SU-DHL-6 (cell line): ENCODE results near the gene AP5Z1.

Experiments used
- H2AFZ ChIP-seq: fragments of 200-600 bp; sonication (generic); 2 replicates; pipeline ENCODE4 v1.6.1; 2014; ENCODE audit warnings: low read depth, mild to moderate bottlenecking, moderate library complexity, mixed read lengths, antibody characterized with exemption, low read length; ENCODE audit not compliant: severe bottlenecking
- H3F3A ChIP-seq: fragments of 200-600 bp; shearing (Covaris generic); 2 replicates; pipeline ENCODE4 v1.6.0; 2016; ENCODE audit warnings: antibody characterized with exemption, mild to moderate bottlenecking; ENCODE audit not compliant: insufficient read depth
- H3K27ac ChIP-seq: fragments of 200-600 bp; sonication (generic); 2 replicates; pipeline ENCODE4 v1.5.1; 2016; ENCODE audit warnings: low read depth, mild to moderate bottlenecking, low read length, moderate library complexity, mixed read lengths
- H3K27me3 ChIP-seq: fragments of 200-600 bp; sonication (generic), shearing (Covaris generic); 2 replicates; pipeline ENCODE4 v1.6.0; 2014; ENCODE audit warnings: mild to moderate bottlenecking, low read length
- H3K36me3 ChIP-seq: fragments of 200-600 bp; sonication (generic); 2 replicates; pipeline ENCODE4 v1.6.1; 2014; ENCODE audit warnings: mild to moderate bottlenecking, low read length, mixed read lengths
- H3K4me2 ChIP-seq: fragments of 300-600, 200-600 bp; shearing (Covaris generic), sonication (generic); 2 replicates; pipeline ENCODE4 v1.6.0; 2014; ENCODE audit warnings: low read length, low read depth, mild to moderate bottlenecking; ENCODE audit not compliant: poor library complexity, severe bottlenecking
- H3K4me3 ChIP-seq: fragments of 200-600 bp; sonication (generic); 2 replicates; pipeline ENCODE4 v1.5.1; 2014; ENCODE audit warnings: antibody characterized with exemption, low read length, mild to moderate bottlenecking, mixed read lengths; ENCODE audit not compliant: insufficient read depth, poor library complexity, severe bottlenecking
- H3K79me2 ChIP-seq: fragments of 200-600 bp; sonication (generic); 2 replicates; pipeline ENCODE4 v1.6.1; 2014; ENCODE audit warnings: mild to moderate bottlenecking, low read length, moderate library complexity; ENCODE audit not compliant: insufficient read depth
- H3K9ac ChIP-seq: fragments of 200-600 bp; sonication (generic); 2 replicates; pipeline ENCODE4 v1.7.0; 2014; ENCODE audit warnings: mild to moderate bottlenecking, low read length
- H3K9me2 ChIP-seq: fragments of 200-600 bp; sonication (generic); replicated peaks from 2 replicates; pipeline ENCODE4 v1.6.1; 2014; ENCODE audit warnings: low read length; ENCODE audit not compliant: insufficient read depth
- H3K9me3 ChIP-seq: fragments of 200-600 bp; sonication (generic); 2 replicates; pipeline ENCODE4 v1.6.1; 2014; ENCODE audit warnings: low read length, mixed read lengths; ENCODE audit not compliant: insufficient read depth
- H4K20me1 ChIP-seq: fragments of 200-600 bp; sonication (generic); 2 replicates; pipeline ENCODE4 v1.6.1; 2014; ENCODE audit warnings: low read depth, mild to moderate bottlenecking, antibody characterized with exemption, low read length, moderate library complexity, mixed read lengths
- EZH2phosphoT487 ChIP-seq: fragments of 200-600 bp; sonication (generic), shearing (Covaris generic); conservative IDR thresholded peaks from 2 replicates; pipeline ENCODE4 v1.6.1; 2018; ENCODE audit warnings: mild to moderate bottlenecking, antibody characterized with exemption, low read length, moderate library complexity, mixed read lengths
- TF ChIP-seq, protein P1 (sequence below): fragments of 200-600 bp; sonication (generic); IDR thresholded peaks from one replicate; pipeline ENCODE4 v1.5.1; 2017; ENCODE audit warnings: antibody characterized with exemption, mild to moderate bottlenecking, low read length, moderate library complexity; ENCODE audit not compliant: insufficient read depth, poor library complexity, severe bottlenecking

The AP5Z1 gene

DNA sequence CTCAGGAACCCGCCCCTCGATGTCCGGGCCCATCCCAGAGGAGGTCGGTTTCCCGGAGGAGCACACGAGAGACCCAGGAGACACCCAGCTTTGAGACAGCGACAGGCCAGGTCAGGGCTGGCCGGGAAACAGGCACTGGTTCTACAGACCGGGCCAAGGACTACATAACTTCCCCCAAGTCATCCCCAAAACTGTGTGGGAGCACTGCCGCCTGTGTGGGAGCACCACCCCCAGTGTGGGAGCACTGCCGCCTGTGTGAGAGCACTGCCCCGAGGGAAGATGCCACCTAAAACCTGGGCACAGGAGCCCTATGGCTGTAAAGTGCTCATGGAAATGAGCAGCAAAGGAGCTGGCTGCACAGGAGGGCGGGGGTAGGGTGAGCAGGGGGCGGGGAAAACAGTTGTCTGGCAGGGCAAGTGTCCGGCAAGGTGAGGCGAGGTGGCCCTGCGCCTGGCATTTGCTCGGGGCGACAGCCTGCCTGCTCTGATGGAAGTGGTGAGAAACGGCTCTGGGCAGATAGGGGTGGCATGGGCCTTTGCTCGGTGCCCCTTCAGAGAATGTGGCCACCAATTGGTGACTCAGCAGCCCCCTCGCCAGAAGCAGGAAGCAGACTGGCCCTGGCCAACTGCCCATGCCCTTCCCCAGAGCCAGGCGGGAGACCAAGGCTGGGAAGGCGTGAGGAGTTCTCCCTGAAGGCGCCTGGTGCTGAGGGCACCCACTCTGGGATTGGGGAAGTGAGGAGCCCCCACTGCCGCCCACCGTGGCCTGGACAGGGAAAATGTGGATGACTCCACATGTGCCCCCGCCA lies 60.2 kb downstream of the AP5Z1 start:
- Histone ChIP-seq H3K9me3 (no peaks in the 10 kb centered on the region), H3K4me3 (no peak overlapping the region), H3K27me3 (no peaks in the 10 kb centered on the region), H3F3A (no peaks in the 10 kb centered on the region), H3K9me2 (no peaks in the 10 kb centered on the region), H3K4me2 (no peak overlapping the region), H3K79me2 (no peaks in the 10 kb centered on the region), H3K36me3 (no peaks in the 10 kb centered on the region), H2AFZ (no peak overlapping the region), H3K9ac (no peak overlapping the region), H3K27ac (no peak overlapping the region), H4K20me1 (no peaks in the 10 kb centered on the region)
- TF ChIP-seq, protein P1, sequence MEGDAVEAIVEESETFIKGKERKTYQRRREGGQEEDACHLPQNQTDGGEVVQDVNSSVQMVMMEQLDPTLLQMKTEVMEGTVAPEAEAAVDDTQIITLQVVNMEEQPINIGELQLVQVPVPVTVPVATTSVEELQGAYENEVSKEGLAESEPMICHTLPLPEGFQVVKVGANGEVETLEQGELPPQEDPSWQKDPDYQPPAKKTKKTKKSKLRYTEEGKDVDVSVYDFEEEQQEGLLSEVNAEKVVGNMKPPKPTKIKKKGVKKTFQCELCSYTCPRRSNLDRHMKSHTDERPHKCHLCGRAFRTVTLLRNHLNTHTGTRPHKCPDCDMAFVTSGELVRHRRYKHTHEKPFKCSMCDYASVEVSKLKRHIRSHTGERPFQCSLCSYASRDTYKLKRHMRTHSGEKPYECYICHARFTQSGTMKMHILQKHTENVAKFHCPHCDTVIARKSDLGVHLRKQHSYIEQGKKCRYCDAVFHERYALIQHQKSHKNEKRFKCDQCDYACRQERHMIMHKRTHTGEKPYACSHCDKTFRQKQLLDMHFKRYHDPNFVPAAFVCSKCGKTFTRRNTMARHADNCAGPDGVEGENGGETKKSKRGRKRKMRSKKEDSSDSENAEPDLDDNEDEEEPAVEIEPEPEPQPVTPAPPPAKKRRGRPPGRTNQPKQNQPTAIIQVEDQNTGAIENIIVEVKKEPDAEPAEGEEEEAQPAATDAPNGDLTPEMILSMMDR = no peak
- TF ChIP-seq EZH2phosphoT487 = no peak

DNA sequence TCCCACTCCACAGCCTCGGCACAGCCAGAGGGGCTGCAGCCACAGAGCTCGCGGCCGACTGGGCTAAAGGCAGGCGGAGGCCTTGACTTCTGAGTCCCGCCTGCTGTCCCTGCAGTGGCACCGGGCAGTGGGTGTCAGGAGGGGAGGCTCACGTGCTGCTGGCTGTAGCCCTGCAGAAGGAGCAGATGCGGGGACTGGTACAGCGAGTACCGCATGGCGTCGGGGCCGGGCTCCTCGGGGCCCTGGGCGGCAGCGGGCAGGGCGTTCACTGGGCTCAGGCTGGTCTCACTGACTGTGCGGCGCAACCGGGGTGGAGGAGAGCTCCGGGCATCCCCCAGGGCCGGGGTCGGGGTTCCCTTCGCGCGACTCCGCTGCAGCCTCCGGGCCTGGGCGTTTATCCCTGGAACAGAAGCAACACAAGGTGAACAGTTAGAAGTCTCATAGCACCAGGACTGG lies 60.8 kb downstream of the AP5Z1 start:
- no peak overlapping the region for H3K9ac ChIP-seq
- no peaks in the 10 kb centered on the region for H3K27me3 ChIP-seq
- no peaks in the 10 kb centered on the region for H3K9me3 ChIP-seq
- no peaks in the 10 kb centered on the region for H3K36me3 ChIP-seq
- no peaks in the 10 kb centered on the region for H3K79me2 ChIP-seq
- no peaks in the 10 kb centered on the region for H3F3A ChIP-seq
- H4K20me1 ChIP-seq = no peaks in the 10 kb centered on the region
- H3K9me2 ChIP-seq = no peaks in the 10 kb centered on the region
- no peak overlapping the region for H3K27ac ChIP-seq
- TF ChIP-seq EZH2phosphoT487 = no peak
- TF ChIP-seq, protein P1 = no peak
- no peak overlapping the region for H2AFZ ChIP-seq
- no peak overlapping the region for H3K4me2 ChIP-seq
- H3K4me3 ChIP-seq = no peak overlapping the region

GRCh38 chr7:4837041-4837802 lies 61.8 kb downstream of the AP5Z1 start:
- Histone ChIP-seq H3K36me3 (no peaks in the 10 kb centered on the region), H3K4me3 (no peak overlapping the region), H3K9me2 (no peaks in the 10 kb centered on the region), H3K27me3 (no peaks in the 10 kb centered on the region), H3K9ac (no peak overlapping the region), H3F3A (no peaks in the 10 kb centered on the region), H4K20me1 (no peaks in the 10 kb centered on the region), H3K4me2 (no peak overlapping the region), H3K79me2 (no peaks in the 10 kb centered on the region), H3K27ac (no peak overlapping the region), H3K9me3 (no peaks in the 10 kb centered on the region), H2AFZ (no peak overlapping the region)
- no peak for TF ChIP-seq EZH2phosphoT487
- TF ChIP-seq, protein P1 = no peak
